HG02981 (cell line): Measurements from ENCODE around the gene TAF3.

Source experiments
- ATAC-seq: cut with Tn5 transposase; IDR thresholded peaks from one replicate; pipeline ENCODE4 v1.9.1; 2021; ENCODE audit warnings: mild to moderate bottlenecking, moderate library complexity; ENCODE audit not compliant: unreplicated experiment

Gene TAF3

DNA sequence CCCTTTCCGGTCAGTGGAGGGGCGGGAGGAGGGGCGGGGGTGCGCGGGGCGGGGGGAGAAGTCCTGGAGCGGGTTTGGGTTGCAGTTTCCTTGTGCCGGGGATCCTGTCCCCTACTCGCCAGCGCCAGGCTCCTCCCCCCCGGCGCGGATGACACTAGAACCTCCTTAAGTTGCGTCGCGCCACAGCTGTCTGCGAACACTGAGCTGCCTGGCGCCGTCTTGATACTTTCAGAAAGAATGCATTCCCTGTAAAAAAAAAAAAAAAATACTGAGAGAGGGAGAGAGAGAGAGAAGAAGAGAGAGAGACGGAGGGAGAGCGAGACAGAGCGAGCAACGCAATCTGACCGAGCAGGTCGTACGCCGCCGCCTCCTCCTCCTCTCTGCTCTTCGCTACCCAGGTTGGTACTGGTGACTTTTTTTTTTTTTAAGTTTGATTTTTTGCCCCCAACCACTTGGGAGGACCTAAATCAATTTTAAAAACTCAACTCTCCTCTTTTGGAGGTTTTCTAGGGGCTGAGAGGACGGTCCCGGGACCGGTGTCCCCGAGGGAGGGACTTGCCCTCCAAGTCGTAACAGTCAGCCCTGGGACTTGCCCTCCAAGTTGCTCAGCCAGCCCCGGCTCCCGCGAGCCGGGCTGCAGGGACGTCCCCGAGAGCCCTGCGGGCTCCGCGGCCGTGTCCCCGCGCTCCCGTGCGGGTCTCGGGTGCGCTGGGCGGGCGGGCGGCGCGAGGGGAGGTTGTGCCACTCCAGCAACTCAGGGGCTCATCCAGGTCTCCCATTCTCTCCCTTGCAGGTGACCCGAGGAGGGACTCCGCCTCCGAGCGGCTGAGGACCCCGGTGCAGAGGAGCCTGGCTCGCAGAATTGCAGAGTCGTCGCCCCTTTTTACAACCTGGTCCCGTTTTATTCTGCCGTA lies 236.4 kb downstream of the TAF3 start, which contains the start of gene GATA3:
Gene GATA3 (plus strand): TSS at position 195 of the 914 bp plus-strand sequence. CDS start 968 bp downstream, outside the sequence.
- peak; percentile 32 for ATAC-seq

- ATAC-seq, result no peak
These were observed 237.4 kb downstream of the TAF3 start for GRCh38 chr10:8055420-8056349.

DNA sequence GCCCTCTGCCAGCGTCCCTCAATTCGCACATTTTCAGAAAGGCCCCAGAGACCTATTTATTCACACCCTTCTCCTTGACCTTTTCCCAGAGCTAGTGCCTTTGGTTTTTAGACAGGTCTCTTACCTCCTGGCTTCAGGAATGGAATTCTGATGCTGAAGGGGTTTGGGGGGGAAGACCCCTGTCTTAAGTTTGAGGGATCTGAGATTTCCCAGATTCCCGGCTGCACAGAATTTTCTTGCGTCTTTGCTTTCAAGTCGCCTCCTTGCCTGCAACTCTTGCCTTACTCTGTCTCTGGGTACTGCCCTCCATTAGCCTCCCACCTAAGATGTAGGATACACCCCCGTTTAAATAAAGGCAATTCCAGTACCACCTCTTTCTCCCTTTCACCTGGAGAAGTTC lies 238.1 kb downstream of the TAF3 start:
- no peak for ATAC-seq

- ATAC-seq, result peak; percentile 28
These were observed 238.6 kb downstream of the TAF3 start for GRCh38 chr10:8056871-8057331.

- no peak for ATAC-seq
These were observed 239.4 kb downstream of the TAF3 start for GRCh38 chr10:8057636-8058273.

GRCh38 chr10:8058274-8059111 lies 240.2 kb downstream of the TAF3 start:
- no peak for ATAC-seq

DNA sequence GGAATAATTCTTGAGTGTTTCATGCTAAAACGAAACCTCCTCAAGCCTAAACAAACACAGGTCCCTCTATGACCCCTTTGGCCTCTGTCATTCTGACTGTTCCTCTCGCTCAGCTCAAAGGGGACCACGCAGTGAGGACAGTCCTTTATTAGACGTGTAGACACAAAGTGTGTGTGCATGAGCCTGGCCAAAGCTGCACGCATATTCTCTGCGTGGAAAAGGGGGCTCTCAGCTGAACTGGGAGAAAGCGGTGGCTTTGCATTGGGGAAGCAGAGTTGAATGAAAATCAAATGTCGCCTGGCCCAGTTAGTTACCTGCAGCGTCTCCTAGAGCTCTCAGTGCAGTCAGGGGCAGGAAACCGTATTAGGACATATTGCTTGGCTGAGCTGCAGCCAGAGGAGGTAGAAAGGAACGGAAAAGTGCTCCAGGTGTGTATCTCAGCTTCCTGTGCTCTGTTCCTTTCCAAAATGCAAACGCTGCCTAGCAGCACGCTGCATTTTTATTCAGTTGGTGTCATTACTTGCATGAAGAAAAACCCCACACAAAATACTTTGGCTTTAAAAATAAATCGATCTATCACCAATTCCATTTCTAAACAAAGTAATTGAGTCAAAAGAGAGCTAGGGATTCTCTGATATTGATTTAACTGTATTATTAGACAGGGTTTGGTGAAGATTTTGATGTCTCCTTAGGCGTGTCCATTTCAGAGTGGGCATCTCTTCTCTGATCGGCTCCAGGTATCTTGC lies 241.1 kb downstream of the TAF3 start:
- no peak for ATAC-seq

- peak; percentile 36 for ATAC-seq
These were observed 241.9 kb downstream of the TAF3 start for GRCh38 chr10:8060010-8060703.

DNA sequence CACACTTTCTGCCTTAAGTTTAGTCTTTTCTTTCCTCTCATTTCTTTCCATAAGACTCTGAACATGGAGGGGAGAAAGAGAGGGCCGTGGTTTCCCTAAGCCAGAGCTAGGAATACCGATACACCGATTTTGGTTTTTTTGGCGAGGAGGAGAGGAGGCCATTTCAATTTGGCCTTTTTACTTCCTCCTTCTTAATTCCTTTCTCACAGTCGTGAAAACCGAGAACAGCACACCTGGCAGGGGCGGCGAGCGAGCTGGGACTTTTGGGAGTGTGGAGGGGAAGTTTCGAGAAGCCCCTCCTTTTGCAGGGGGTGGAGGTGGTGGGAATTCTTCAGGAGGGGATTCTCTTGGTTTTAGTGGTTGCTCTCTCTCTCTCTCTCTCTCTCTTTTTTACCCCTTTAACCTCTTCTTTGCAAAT lies 242.4 kb downstream of the TAF3 start:
- no peak for ATAC-seq

- ATAC-seq, result no peak
These were observed 243.2 kb downstream of the TAF3 start for GRCh38 chr10:8061274-8062211.

GRCh38 chr10:8063128-8063908 lies 245.0 kb downstream of the TAF3 start:
- no peak for ATAC-seq

GRCh38 chr10:8063935-8064334 lies 245.6 kb downstream of the TAF3 start:
- ATAC-seq, result no peak

GRCh38 chr10:8064436-8064835 lies 246.1 kb downstream of the TAF3 start:
- ATAC-seq, result no peak

GRCh38 chr10:8065651-8066050 lies 247.3 kb downstream of the TAF3 start:
- no peak for ATAC-seq

GRCh38 chr10:8066124-8066523 lies 247.8 kb downstream of the TAF3 start:
- no peak for ATAC-seq
